ENCODE data around the gene FBXW8.

FBXW8 gene

GRCh38 chr12:116977465-116978380 lies 67.0 kb downstream of the FBXW8 start:
- peaks cover 3% of the 10 kb centered on the region; the same call in 1 of the 2 replicates for H3K36me3 ChIP-seq (ENCODE audit: insufficient read depth, low read length)
- no peak overlapping the region for H3K4me3 ChIP-seq
- TF ChIP-seq EZH2 (IDR thresholded peaks at IDR 0.05) (no peak), FOXP2 (optimal IDR thresholded peaks at IDR 0.05; ENCODE audit: control extremely low read depth, extremely low read length, insufficient read depth) (no peak), POLR2AphosphoS5 (IDR thresholded peaks at IDR 0.05; ENCODE audit: borderline replicate concordance, low read depth, low read length) (no peak)
- H3K9me3 ChIP-seq (ENCODE audit: low read depth, low read length), result no peaks in the 10 kb centered on the region
- no peak overlapping the region for H3K27ac ChIP-seq
- no peak for DNase-seq (ENCODE audit: low read depth, low spot score)
- H3K9ac ChIP-seq (ENCODE audit: insufficient read length), result no peak overlapping the region

GRCh38 chr12:116978791-116979508 lies 68.2 kb downstream of the FBXW8 start:
- no peak overlapping the region for H3K4me3 ChIP-seq
- no peak for DNase-seq (ENCODE audit: low read depth, low spot score)
- no peak overlapping the region for H3K9ac ChIP-seq (ENCODE audit: insufficient read length)

DNA sequence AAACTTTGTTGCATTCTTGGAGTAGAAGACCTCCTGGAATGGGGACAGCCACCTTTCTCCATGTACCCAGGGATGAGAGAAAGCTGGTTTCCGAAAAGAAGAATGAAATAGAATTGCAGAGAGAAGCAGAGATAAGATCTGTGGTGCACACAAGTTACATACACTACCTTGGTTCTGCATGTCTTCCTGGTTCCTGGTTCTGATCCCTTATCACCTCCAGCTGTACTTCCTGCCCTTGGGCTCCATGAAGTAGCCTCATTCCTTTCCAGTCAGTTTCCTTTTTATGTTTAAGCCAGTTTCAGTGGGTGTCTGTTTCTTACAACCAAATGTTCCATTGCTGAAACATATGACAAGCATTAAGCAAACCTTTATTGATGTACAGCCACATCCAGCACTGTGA lies 69.3 kb downstream of the FBXW8 start:
- DNase-seq (ENCODE audit: low read depth, low spot score), result no peak
- no peak overlapping the region for H3K4me3 ChIP-seq

More at GRCh38 chr12:116978791-116979508, 68.2 kb downstream of the FBXW8 start:
- no peak for TF ChIP-seq EZH2 (IDR thresholded peaks at IDR 0.05)
- TF ChIP-seq FOXP2 (optimal IDR thresholded peaks at IDR 0.05; ENCODE audit: control extremely low read depth, extremely low read length, insufficient read depth), result no peak
- TF ChIP-seq POLR2AphosphoS5 (IDR thresholded peaks at IDR 0.05; ENCODE audit: borderline replicate concordance, low read depth, low read length), result no peak
- H3K36me3 ChIP-seq (ENCODE audit: insufficient read depth, low read length), result no peaks in the 10 kb centered on the region
- no peaks in the 10 kb centered on the region for H3K9me3 ChIP-seq (ENCODE audit: low read depth, low read length)
- no peak overlapping the region for H3K27ac ChIP-seq

DNA sequence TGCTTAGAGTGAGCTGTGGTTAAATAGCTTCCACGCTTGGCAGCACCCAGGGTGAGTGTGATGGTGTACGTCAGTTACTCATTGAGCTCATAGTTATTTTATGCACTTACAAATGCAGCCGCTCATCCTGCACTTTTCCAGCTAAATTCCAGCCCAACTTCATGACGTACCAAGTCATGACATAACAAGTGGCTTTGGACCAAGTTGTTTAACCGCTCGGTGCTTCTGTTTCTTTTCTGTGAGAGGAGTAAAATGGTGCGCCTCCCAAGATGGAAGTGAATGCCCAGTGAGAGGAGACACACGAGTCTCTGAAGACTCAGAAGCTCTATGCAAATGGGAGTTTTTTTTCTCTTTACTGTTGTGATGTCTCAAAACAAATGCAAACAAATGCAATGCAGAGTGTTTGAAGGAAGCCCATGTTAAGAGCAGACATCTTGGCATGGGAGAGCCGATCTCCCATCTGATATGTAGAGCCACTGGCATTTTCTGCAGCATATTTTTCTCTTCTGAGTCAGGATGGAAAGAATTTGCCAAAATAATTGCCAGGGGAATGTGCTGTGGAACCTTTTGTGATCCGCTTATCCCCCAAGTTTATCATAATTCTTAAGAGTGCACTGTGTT lies 72.2 kb downstream of the FBXW8 start:
- Histone ChIP-seq H3K36me3 (ENCODE audit: insufficient read depth, low read length) (no peaks in the 10 kb centered on the region), H3K4me3 (no peak overlapping the region), H3K9ac (ENCODE audit: insufficient read length) (no peak overlapping the region), H3K9me3 (ENCODE audit: low read depth, low read length) (no peaks in the 10 kb centered on the region), H3K27ac (no peak overlapping the region)
- no peak for DNase-seq (ENCODE audit: low read depth, low spot score)
- no peak for TF ChIP-seq FOXP2 (optimal IDR thresholded peaks at IDR 0.05; ENCODE audit: control extremely low read depth, extremely low read length, insufficient read depth)
- no peak for TF ChIP-seq POLR2AphosphoS5 (IDR thresholded peaks at IDR 0.05; ENCODE audit: borderline replicate concordance, low read depth, low read length)
- TF ChIP-seq EZH2 (IDR thresholded peaks at IDR 0.05), result no peak

More for the DNA sequence above, 69.3 kb downstream of the FBXW8 start:
- no peaks in the 10 kb centered on the region for H3K36me3 ChIP-seq (ENCODE audit: insufficient read depth, low read length)
- H3K9ac ChIP-seq (ENCODE audit: insufficient read length), result no peak overlapping the region
- no peaks in the 10 kb centered on the region for H3K9me3 ChIP-seq (ENCODE audit: low read depth, low read length)
- no peak overlapping the region for H3K27ac ChIP-seq
- no peak for TF ChIP-seq POLR2AphosphoS5 (IDR thresholded peaks at IDR 0.05; ENCODE audit: borderline replicate concordance, low read depth, low read length)
- no peak for TF ChIP-seq FOXP2 (optimal IDR thresholded peaks at IDR 0.05; ENCODE audit: control extremely low read depth, extremely low read length, insufficient read depth)
- no peak for TF ChIP-seq EZH2 (IDR thresholded peaks at IDR 0.05)

DNA sequence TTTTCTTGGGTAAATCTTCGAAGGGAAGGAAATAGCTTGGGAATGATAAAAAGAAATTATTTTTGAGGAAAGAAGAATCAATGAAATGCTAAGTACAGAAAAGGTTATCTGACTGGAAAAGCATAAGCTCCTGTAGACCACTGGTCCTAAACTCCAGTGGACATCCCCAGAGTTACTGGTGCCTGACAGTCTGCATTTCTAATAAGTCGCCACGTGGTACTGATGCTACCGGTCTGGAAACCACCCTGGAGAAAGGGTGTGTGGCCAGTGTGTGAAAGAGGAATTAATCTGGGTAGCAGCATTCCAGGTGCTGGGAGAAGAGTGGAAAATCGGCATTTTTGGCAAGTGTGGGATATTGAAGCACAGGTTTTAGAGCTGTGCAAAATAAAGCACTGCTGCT lies 73.3 kb downstream of the FBXW8 start:
- H3K27ac ChIP-seq, result no peak overlapping the region

DNA sequence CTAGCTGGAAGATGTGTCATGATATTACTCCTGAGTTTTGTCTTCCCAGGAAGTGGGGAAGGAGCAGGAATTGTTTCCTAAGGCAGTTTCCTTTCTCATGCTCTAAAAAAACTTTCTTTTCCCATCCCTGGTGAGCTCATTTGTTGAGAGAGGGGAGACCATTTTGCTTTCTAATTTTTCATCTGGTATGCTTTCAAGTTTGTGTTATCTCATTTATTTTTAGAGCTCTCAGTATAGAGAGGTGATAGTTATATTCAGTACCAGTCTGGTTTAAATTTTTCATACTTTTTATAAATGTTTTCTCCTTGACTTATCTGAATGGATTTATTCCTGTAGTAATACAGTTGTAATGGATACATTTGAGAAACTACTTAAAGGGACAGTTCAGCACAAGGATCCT lies 79.6 kb downstream of the FBXW8 start:
- peaks cover 22% of the 10 kb centered on the region; the same call in 1 of the 2 replicates for H3K36me3 ChIP-seq (ENCODE audit: insufficient read depth, low read length)
- TF ChIP-seq POLR2AphosphoS5 (IDR thresholded peaks at IDR 0.05; ENCODE audit: borderline replicate concordance, low read depth, low read length), result no peak
- no peak for TF ChIP-seq EZH2 (IDR thresholded peaks at IDR 0.05)
- no peak for TF ChIP-seq FOXP2 (optimal IDR thresholded peaks at IDR 0.05; ENCODE audit: control extremely low read depth, extremely low read length, insufficient read depth)
- H3K4me3 ChIP-seq, result no peak overlapping the region
- no peak overlapping the region for H3K9ac ChIP-seq (ENCODE audit: insufficient read length)
- DNase-seq (ENCODE audit: low read depth, low spot score), result no peak
- H3K27ac ChIP-seq, result no peak overlapping the region
- H3K9me3 ChIP-seq (ENCODE audit: low read depth, low read length), result no peaks in the 10 kb centered on the region

More for the DNA sequence above, 73.3 kb downstream of the FBXW8 start:
- Histone ChIP-seq H3K4me3 (no peak overlapping the region), H3K9ac (ENCODE audit: insufficient read length) (no peak overlapping the region), H3K9me3 (ENCODE audit: low read depth, low read length) (no peaks in the 10 kb centered on the region), H3K36me3 (ENCODE audit: insufficient read depth, low read length) (peaks cover 5% of the 10 kb centered on the region; the same call in 1 of the 2 replicates)
- DNase-seq (ENCODE audit: low read depth, low spot score), result no peak
- TF ChIP-seq FOXP2 (optimal IDR thresholded peaks at IDR 0.05; ENCODE audit: control extremely low read depth, extremely low read length, insufficient read depth), result no peak
- no peak for TF ChIP-seq EZH2 (IDR thresholded peaks at IDR 0.05)
- TF ChIP-seq POLR2AphosphoS5 (IDR thresholded peaks at IDR 0.05; ENCODE audit: borderline replicate concordance, low read depth, low read length), result no peak

DNA sequence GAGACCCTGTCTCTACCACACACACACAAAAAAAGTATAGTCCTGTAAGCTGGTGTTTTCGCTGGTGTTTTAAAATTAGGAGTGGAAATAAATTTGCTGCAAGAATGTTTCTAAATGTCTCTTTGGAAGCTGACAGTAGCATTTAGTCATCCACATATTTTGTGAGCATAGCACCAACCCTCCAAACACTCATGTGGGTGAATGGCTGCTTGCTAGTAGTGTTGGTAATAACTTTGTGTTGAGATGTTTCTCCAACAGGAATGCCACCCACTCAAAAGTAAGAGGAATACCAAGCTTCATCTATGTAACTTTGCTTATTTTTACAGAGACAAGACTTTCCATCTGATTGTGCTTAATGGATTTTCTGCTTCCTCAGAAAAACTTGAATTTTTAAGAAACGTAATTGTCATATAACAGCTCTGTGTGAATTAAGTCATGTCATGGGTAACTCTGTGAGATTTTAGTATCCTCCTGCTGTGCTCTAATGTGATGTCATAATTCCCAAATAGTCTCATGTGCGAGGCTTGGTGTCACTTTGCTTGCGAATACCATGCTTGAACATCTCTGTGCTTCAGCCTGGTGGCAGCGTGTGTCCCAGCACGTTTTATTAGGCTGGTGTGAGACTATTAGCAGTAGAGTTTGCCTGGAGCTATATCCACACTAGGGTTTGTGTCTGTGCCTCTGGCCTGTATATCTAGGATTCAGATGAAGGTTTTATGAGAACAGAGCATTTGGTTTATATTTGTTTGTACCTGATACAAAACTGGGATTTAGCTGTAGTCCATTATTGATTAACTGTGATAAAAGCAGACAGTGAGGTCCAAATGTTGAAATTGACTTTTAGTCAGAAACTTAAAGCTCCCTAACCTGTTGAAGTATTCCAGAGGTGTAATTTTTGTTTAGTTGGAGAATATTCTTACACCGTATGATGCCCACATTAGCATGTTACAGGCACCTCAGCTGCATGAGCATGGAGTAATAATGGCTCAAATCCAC lies 80.5 kb downstream of the FBXW8 start:
- TF ChIP-seq POLR2AphosphoS5 (IDR thresholded peaks at IDR 0.05; ENCODE audit: borderline replicate concordance, low read depth, low read length) (no peak), FOXP2 (optimal IDR thresholded peaks at IDR 0.05; ENCODE audit: control extremely low read depth, extremely low read length, insufficient read depth) (no peak), EZH2 (IDR thresholded peaks at IDR 0.05) (no peak)

More for the DNA sequence above, 80.5 kb downstream of the FBXW8 start:
- H3K27ac ChIP-seq, result no peak overlapping the region
- no peak overlapping the region for H3K9ac ChIP-seq (ENCODE audit: insufficient read length)
- H3K9me3 ChIP-seq (ENCODE audit: low read depth, low read length), result no peaks in the 10 kb centered on the region
- H3K4me3 ChIP-seq, result no peak overlapping the region
- H3K36me3 ChIP-seq (ENCODE audit: insufficient read depth, low read length), result peaks cover 22% of the 10 kb centered on the region; the same call in 1 of the 2 replicates
- no peak for DNase-seq (ENCODE audit: low read depth, low spot score)
